ENCODE results near the gene MACIR.
A peak's percentile ranks its signal among the peaks of the same experiment; 100 is the strongest.

Gene MACIR

DNA sequence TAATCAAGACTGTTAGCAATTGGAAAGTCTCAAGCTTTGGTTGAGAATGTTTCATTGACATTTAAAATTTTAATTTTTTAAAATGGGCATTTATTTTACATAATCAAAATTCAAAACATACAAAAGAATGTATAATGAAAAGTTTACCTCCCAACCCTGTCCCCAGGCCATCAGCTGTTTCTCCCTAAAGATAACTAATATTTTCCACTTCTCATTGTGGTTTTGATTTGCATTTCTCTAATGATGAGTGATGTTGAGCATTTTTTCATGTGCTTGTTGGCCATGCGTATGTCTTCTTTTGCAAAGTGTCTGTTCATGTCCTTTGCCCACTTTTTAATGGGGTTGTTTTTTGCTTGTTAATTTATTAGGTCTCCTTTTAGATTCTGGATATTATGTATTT is 11.4 kb upstream of the MACIR start:
- no peak for DNase-seq

DNA sequence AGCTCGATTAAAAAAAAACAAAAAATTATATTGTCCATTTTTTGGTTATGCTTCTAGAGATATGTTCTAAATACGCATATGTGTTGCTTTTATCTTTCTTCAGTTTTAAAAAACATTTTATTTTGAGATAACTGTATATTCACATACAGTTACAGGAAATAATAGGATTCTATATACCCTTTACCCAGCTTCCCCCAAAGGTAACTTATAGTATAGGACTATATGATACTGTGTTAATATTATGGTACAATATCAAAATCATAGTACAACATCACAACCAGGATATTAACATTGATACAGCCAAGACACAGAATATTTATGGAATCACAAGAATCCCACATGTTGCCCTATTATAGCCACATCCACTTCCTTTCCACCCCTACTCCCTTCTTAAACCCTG is 9.5 kb upstream of the MACIR start:
- no peak for DNase-seq

GRCh38 chr5:103254921-103255320 is 3.6 kb upstream of the MACIR start:
- DNase-seq = no peak

DNA sequence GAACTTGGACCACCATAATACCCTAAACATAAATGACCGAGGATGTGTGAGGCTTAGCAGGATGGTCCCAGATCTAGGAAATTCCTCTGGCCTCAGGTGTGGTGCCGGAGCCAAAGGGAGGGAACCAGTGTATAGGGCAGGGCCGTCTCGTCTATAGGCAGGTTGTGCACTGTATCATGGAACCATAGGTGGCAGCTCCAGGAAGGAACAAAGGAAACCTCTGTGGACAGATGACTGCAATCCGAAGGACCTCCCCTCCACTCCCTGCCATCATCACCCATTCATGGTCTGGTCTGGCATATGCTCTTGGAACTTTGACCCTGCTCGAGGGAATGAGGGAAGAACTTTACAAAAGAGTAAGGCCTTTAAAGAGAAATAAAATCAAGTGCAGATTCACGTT is 2.9 kb upstream of the MACIR start:
- DNase-seq = no peak

DNA sequence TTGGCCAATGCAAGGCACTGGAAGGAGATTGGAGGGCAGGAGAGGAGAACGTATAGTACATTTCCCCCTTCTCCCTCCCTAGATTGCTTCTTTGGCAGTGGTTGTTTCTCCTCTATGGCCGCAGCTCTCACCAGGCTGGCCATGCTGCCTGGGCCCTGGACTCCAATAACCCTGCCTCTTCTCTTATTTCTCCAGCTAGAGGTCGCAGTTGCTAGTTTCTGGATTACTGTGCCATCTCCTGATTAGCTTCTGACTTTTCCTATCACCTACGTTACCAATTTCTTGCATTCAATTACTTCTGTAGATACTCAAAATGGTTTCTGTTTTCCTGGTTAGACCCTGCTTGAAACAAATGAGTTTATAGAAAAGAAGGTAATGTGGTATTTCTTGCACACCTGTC is 2.4 kb upstream of the MACIR start:
- DNase-seq = no peak

GRCh38 chr5:103258957-103259704 is 568 bp downstream of the MACIR start:
- peak; percentile 60 for DNase-seq

DNA sequence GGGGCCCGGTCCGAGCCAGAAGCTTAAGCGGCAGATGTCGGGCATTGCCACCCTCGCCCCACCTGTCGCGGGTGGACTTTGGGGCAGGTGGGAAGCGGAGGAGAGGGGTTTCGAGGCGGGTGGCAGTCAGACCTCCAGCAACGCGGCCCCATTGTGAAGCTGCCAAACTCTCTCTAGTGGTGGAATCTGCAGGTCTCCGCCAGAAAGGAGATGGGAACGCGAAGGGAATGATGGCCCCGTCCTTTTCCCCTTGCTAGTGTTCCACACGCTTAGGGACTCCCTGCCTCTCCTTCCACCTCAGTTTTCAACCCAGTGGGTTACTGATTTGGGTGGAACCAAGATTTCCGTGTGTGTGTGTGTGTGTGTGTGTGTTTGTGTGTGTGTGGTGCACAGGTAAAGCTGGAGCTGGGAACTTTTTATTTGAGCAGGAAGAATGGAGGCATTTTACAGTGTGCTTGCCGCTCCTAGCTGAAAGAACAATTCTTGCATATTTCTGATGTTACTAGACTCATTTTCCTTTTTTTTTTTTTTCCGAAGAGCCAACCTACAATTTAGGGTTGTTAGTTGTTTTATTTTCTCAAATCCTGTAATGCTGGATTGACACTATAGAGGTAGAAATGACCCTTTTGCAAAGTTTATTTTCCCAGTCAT is 1.3 kb downstream of the MACIR start:
- peak; percentile 30 for DNase-seq

DNA sequence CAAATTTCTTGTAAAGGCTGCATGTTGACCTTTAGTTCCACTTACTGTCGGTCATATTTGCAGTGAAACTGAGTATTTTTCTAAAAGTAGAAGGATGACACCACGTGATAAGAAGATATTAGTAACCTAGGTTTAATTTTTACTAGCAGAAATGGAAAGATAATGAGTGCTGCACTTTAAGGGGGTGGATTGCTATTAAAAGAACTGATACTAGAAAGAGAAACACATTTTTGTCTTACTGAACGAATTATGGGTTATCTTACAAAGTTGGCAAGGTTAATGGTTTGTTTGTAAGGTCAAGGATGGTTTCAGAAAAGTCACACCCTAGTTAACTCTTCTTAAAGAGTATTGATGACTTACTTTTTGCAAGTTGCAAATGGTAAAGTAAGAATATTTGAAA is 2.4 kb downstream of the MACIR start:
- no peak for DNase-seq

GRCh38 chr5:103262422-103262871 is 3.9 kb downstream of the MACIR start:
- no peak for DNase-seq

GRCh38 chr5:103263054-103263453 is 4.5 kb downstream of the MACIR start:
- no peak for DNase-seq

GRCh38 chr5:103264508-103264907 is 5.9 kb downstream of the MACIR start:
- no peak for DNase-seq

DNA sequence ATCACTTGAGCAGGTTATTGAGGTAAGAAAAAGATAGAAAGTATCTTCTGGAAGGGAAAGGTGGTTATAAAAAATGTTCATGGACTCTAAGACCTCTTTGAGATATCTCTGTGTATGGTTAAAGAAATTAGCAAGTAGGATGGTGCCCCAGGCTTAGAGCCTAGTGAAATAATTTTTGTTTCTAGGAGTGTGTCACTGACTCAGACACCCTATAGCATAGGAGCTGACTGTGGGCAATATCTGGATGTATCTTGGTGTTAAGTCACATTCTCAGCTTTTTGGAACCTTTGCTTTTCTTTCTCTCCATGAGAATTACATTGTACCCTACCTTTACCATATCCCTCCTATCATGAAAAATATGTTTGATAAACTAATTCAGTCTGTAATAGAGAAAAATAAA is 12.0 kb downstream of the MACIR start:
- no peak for DNase-seq

- no peak for DNase-seq
These were observed 13.2 kb downstream of the MACIR start for GRCh38 chr5:103271570-103272289.

GRCh38 chr5:103272377-103272776 is 13.8 kb downstream of the MACIR start:
- DNase-seq = no peak

GRCh38 chr5:103273952-103274351 is 15.4 kb downstream of the MACIR start:
- DNase-seq = no peak

- no peak for DNase-seq
These were observed 17.3 kb downstream of the MACIR start for GRCh38 chr5:103275851-103276250.

- no peak for DNase-seq
These were observed 22.4 kb downstream of the MACIR start for GRCh38 chr5:103280967-103281366.

GRCh38 chr5:103283120-103283519 is 24.6 kb downstream of the MACIR start:
- no peak for DNase-seq

- DNase-seq = no peak
These were observed 25.3 kb downstream of the MACIR start for GRCh38 chr5:103283869-103284268.

DNA sequence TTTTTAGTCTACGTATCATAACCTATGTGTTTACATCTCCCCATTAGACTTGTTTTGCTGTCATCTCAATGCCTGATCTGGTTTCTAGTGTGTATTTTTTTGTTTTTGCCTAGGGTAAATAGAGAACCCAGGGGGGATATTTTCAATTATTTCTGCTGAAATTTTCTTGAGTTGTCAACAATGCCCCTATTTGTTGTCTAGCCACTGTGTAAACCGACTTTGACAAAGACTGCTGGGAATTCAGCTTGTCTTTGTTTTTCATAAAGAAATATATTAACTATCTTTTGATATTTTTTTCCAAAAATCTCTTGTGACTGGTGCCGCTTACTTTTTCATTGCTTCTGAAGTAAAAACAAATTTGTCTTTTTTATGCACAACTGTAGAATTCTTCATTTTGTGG is 28.1 kb downstream of the MACIR start:
- no peak for DNase-seq

DNA sequence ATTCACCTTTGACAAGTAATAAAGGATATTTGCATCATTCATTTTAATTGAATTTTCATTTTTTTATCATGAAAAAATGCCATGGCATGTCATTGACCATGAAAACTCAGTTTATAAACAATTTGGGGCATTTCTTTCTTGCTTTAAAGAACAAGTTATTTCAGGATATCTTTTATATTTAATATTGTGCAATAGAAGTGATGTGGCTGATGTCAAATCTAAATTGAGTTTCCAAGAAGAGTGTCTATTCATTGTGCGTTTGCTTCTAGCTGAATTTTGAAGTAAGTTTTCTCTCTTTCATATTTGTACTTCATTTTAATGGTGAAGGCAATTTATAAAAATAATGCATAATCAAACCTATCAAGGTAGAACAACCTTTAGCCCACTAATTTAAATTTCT is 30.5 kb downstream of the MACIR start:
- no peak for DNase-seq

- DNase-seq = no peak
These were observed 32.3 kb downstream of the MACIR start for GRCh38 chr5:103290846-103291245.

DNA sequence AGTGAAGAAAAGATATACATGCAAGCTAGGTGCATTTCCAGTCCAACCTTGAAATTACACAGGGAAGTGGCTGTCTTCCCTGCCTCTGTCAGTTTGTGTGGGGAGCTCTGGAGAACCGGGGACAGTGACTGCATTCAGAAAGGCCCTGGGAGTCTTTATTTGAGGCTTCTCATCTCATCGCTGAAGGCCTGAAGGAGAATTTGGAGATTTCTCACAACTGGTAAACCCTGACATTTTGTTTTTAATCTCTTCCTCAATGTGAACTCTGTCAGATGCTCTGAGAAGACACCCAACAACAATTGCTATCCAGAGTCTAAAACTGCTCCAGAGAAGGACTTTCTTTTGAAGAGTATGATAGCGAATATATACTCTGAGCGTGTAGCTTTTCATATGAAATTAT is 33.0 kb downstream of the MACIR start:
- no peak for DNase-seq

- no peak for DNase-seq
These were observed 34.5 kb downstream of the MACIR start for GRCh38 chr5:103293099-103293498.

Measured in NK-92 treated with Interleukin-12 subunit alpha and Interleukin-12 subunit beta, amount 100 ng/mL, for 24 hours (cell line).